Activated CD8-positive, alpha-beta memory T cell treated with anti-CD3 and anti-CD28 coated beads, Interleukin-2, amount 50 U/mL, for 1 hour (primary cell): ENCODE results near the gene WDR49.
"Not testable (repeated sequence)": the region's sequence is repeated elsewhere in the genome, so short reads cannot be mapped to it uniquely, and the experiment has no call there.

ENCODE experiments used
- DNase-seq: peaks from one replicate; pipeline ENCODE4 v3.0.0-alpha.2; 2020; ENCODE audit errors: extremely low read depth

Gene WDR49

GRCh38 chr3:167614196-167614595, 39.5 kb downstream of the WDR49 start:
- DNase-seq = not testable (repeated sequence)

- DNase-seq = no peak
Observed at GRCh38 chr3:167611718-167612117, 42.0 kb downstream of the WDR49 start.

GRCh38 chr3:167609156-167609555, 44.6 kb downstream of the WDR49 start:
- DNase-seq = no peak

- no peak for DNase-seq
Observed at GRCh38 chr3:167606836-167607235, 46.9 kb downstream of the WDR49 start.

GRCh38 chr3:167605871-167606270, 47.9 kb downstream of the WDR49 start:
- no peak for DNase-seq

GRCh38 chr3:167602041-167602440, 51.7 kb downstream of the WDR49 start:
- no peak for DNase-seq

- DNase-seq = no peak
Observed at GRCh38 chr3:167587651-167588050, 66.1 kb downstream of the WDR49 start.

GRCh38 chr3:167575000-167575600, 78.6 kb downstream of the WDR49 start:
- DNase-seq = no peak

GRCh38 chr3:167572991-167573390, 80.8 kb downstream of the WDR49 start:
- DNase-seq = no peak

- no peak for DNase-seq
Observed at GRCh38 chr3:167568634-167569033, 85.1 kb downstream of the WDR49 start.

GRCh38 chr3:167565489-167565888, 88.3 kb downstream of the WDR49 start:
- no peak for DNase-seq

- DNase-seq = no peak
Observed at GRCh38 chr3:167564612-167565011, 89.1 kb downstream of the WDR49 start.

GRCh38 chr3:167559924-167560323, 93.8 kb downstream of the WDR49 start:
- no peak for DNase-seq

GRCh38 chr3:167554898-167555297, 98.8 kb downstream of the WDR49 start:
- DNase-seq = no peak

GRCh38 chr3:167538081-167538480, 115.7 kb downstream of the WDR49 start:
- no peak for DNase-seq

GRCh38 chr3:167521006-167521355, 132.8 kb downstream of the WDR49 start:
- DNase-seq = no peak

- DNase-seq = no peak
Observed at GRCh38 chr3:167520266-167521005, 133.3 kb downstream of the WDR49 start.

- DNase-seq = no peak
Observed at GRCh38 chr3:167507954-167508353, 145.8 kb downstream of the WDR49 start.

- no peak for DNase-seq
Observed at GRCh38 chr3:167502401-167502800, 151.3 kb downstream of the WDR49 start.

GRCh38 chr3:167501941-167502340, 151.8 kb downstream of the WDR49 start:
- no peak for DNase-seq

- no peak for DNase-seq
Observed at GRCh38 chr3:167497903-167498302, 155.8 kb downstream of the WDR49 start.

GRCh38 chr3:167493244-167493643, 160.5 kb downstream of the WDR49 start:
- DNase-seq = no peak

GRCh38 chr3:167491621-167492020, 162.1 kb downstream of the WDR49 start:
- DNase-seq = no peak

GRCh38 chr3:167489571-167489970, 164.2 kb downstream of the WDR49 start:
- no peak for DNase-seq
